Measurements from ENCODE around the gene UNC5B. TPM values are rescaled to one million over a fixed set of nuclear protein-coding genes. Genes with fewer than 3 reads are reported as not detected.
A peak's percentile ranks its signal among the peaks of the same experiment; 100 is the strongest.

Gene UNC5B
- total and polyA plus RNA-seq, 12 donors, result 2.0 to 27.0 (median 8.8) TPM

- H3K4me3 ChIP-seq, result no peak overlapping the region
- no peak overlapping the region for H3K27ac ChIP-seq
- 45 to 61% (median 55%) methylated on average over 3 of the region's 3 CpGs for WGBS, 4 donors
- TF ChIP-seq CTCF (IDR thresholded peaks at IDR 0.05) (no peak), POLR2A (IDR thresholded peaks at IDR 0.05) (no peak)
- H3K4me1 ChIP-seq (replicated peaks in 1 of 2), result peaks cover 0 to 21% of the 10 kb centered on the region in 2 donors
- no peaks in the 10 kb centered on the region for H3K36me3 ChIP-seq (replicated peaks in 1 of 2)
- no peak for DNase-seq
- H3K27me3 ChIP-seq, result no peaks in the 10 kb centered on the region
- intact Hi-C loops (cut with DNase I), result loop anchor here (5.0 to 10.0 kb wide), 3 partner anchors 295 to 502 kb away; no protein-coding TSS in a partner anchor
- no peaks in the 10 kb centered on the region for H3K9me3 ChIP-seq (replicated peaks in 1 of 3)
Measured at GRCh38 chr10:71309919-71310318, 97.5 kb downstream of the UNC5B start.

- 45 to 56% (median 51%) methylated on average over 1 of the region's 1 CpG for WGBS, 4 donors
- Histone ChIP-seq H3K36me3 (replicated peaks in 1 of 2) (no peaks in the 10 kb centered on the region), H3K27ac (no peak overlapping the region), H3K27me3 (no peaks in the 10 kb centered on the region), H3K9me3 (replicated peaks in 1 of 3) (no peaks in the 10 kb centered on the region), H3K4me3 (no peak overlapping the region), H3K4me1 (replicated peaks in 1 of 2) (peaks cover 0 to 21% of the 10 kb centered on the region in 2 donors)
- DNase-seq, result no peak
- TF ChIP-seq POLR2A (IDR thresholded peaks at IDR 0.05), result no peak
- TF ChIP-seq CTCF (IDR thresholded peaks at IDR 0.05), result no peak
- intact Hi-C loops (cut with DNase I), result loop anchor here (5.0 to 10.0 kb wide), 3 partner anchors 293 to 500 kb away; no protein-coding TSS in a partner anchor
Measured at GRCh38 chr10:71312220-71312619, 99.8 kb downstream of the UNC5B start.

- 41 to 49% (median 44%) methylated on average over 17 to 19 of the region's 19 CpGs for WGBS, 4 donors
- H3K9me3 ChIP-seq (replicated peaks in 1 of 3), result no peaks in the 10 kb centered on the region
- TF ChIP-seq CTCF (IDR thresholded peaks at IDR 0.05) (no peak), POLR2A (IDR thresholded peaks at IDR 0.05) (no peak)
- H3K27me3 ChIP-seq, result no peaks in the 10 kb centered on the region
- no peak overlapping the region for H3K4me3 ChIP-seq
- intact Hi-C loops (cut with DNase I), result loop anchor here (5.0 to 10.0 kb wide), 3 partner anchors 292 to 499 kb away; no protein-coding TSS in a partner anchor
- H3K27ac ChIP-seq, result peak overlapping the region in 2 of 5 donors; percentile 30 to 55
- DNase-seq, result peak in 6 of 7 donors; percentile 33 to 79 (median 49)
- no peaks in the 10 kb centered on the region for H3K36me3 ChIP-seq (replicated peaks in 1 of 2)
- H3K4me1 ChIP-seq (replicated peaks in 1 of 2), result peaks cover 0 to 21% of the 10 kb centered on the region in 2 donors
Measured at GRCh38 chr10:71312811-71313789, 100.7 kb downstream of the UNC5B start.

GRCh38 chr10:71314028-71314693, 101.8 kb downstream of the UNC5B start:
- TF ChIP-seq POLR2A (IDR thresholded peaks at IDR 0.05) (no peak), CTCF (IDR thresholded peaks at IDR 0.05) (peak; percentile 48 to 94 (median 68))
- peak in 5 of 7 donors; percentile 49 to 65 (median 53) for DNase-seq
- Histone ChIP-seq H3K9me3 (replicated peaks in 1 of 3) (no peaks in the 10 kb centered on the region), H3K4me1 (replicated peaks in 1 of 2) (peaks cover 0 to 20% of the 10 kb centered on the region in 2 donors), H3K4me3 (no peak overlapping the region), H3K27ac (peak overlapping the region in 1 of 5 donors; percentile 30), H3K36me3 (replicated peaks in 1 of 2) (no peaks in the 10 kb centered on the region), H3K27me3 (no peaks in the 10 kb centered on the region)
- WGBS, 4 donors, result 4 to 12% (median 7%) methylated on average over 9 to 21 of the region's 21 CpGs
- intact Hi-C loops (cut with DNase I), result loop anchor here (5.0 to 10.0 kb wide), 3 partner anchors 291 to 498 kb away; no protein-coding TSS in a partner anchor
